ENCODE data around the gene TMEM259.
A peak's percentile ranks its signal among the peaks of the same experiment; 100 is the strongest.

TMEM259 gene

GRCh38 chr19:1020868-1021425 is at the start of gene TMEM259:
TMEM259 (minus strand) TSS chr19:1021123; CDS start chr19:1020996, 127 bp downstream.
- DNase-seq, result peak; percentile 98

- no peak for DNase-seq
Measured at GRCh38 chr19:1070576-1070930, 49.6 kb upstream of the TMEM259 start.

- DNase-seq, result peak; percentile 45
Measured at GRCh38 chr19:1069009-1069779, 48.3 kb upstream of the TMEM259 start.

GRCh38 chr19:1068009-1069001 is 47.4 kb upstream of the TMEM259 start:
- peak; percentile 55 for DNase-seq

GRCh38 chr19:1067341-1067957 is 46.5 kb upstream of the TMEM259 start:
- peak; percentile 66 for DNase-seq

- DNase-seq, result peak; percentile 81
Measured at GRCh38 chr19:1066748-1067340, 45.9 kb upstream of the TMEM259 start, which contains the start of gene ARHGAP45. ARHGAP45 (plus strand) TSS chr19:1067167; CDS start chr19:1067406, 239 bp downstream.

- no peak for DNase-seq
Measured at GRCh38 chr19:1066251-1066747, 45.4 kb upstream of the TMEM259 start.

- DNase-seq, result no peak
Measured at GRCh38 chr19:1065606-1066109, 44.7 kb upstream of the TMEM259 start.

- peak; percentile 81 for DNase-seq
Measured at GRCh38 chr19:1064661-1065605, 44.0 kb upstream of the TMEM259 start.

GRCh38 chr19:1063909-1064660 is 43.2 kb upstream of the TMEM259 start:
- DNase-seq, result no peak

- DNase-seq, result peak; percentile 59
Measured at GRCh38 chr19:1063030-1063908, 42.3 kb upstream of the TMEM259 start.

- DNase-seq, result no peak
Measured at GRCh38 chr19:1062387-1063029, 41.6 kb upstream of the TMEM259 start.

- DNase-seq, result no peak
Measured at GRCh38 chr19:1061987-1062386, 41.1 kb upstream of the TMEM259 start.

GRCh38 chr19:1060689-1061088 is 39.8 kb upstream of the TMEM259 start:
- no peak for DNase-seq

- no peak for DNase-seq
Measured at GRCh38 chr19:1058112-1058511, 37.2 kb upstream of the TMEM259 start.

- DNase-seq, result peak; percentile 43
Measured at GRCh38 chr19:1057176-1057855, 36.4 kb upstream of the TMEM259 start.

- peak; percentile 7 for DNase-seq
Measured at GRCh38 chr19:1055886-1056620, 35.1 kb upstream of the TMEM259 start.

Data from activated naive CD4-positive, alpha-beta T cell treated with anti-CD3 and anti-CD28 coated beads, Interleukin-2, amount 50 U/mL, for 16 hours (primary cell).